Measurements from ENCODE around the gene EVI5.

- TF ChIP-seq REST (IDR thresholded peaks at IDR 0.05) (no peak), HDAC2 (IDR thresholded peaks at IDR 0.05) (no peak), ZSCAN20 (CRISPR knock-in tag; IDR thresholded peaks at IDR 0.05) (no peak), CTCF (IDR thresholded peaks at IDR 0.05) (no peak), MAFK (IDR thresholded peaks at IDR 0.05; ENCODE audit: partially characterized antibody) (no peak), EP300 (IDR thresholded peaks at IDR 0.05) (no peak), CBX2 (IDR thresholded peaks at IDR 0.05; ENCODE audit: borderline replicate concordance, low read depth) (no peak)
- TF ChIP-seq, protein P1, sequence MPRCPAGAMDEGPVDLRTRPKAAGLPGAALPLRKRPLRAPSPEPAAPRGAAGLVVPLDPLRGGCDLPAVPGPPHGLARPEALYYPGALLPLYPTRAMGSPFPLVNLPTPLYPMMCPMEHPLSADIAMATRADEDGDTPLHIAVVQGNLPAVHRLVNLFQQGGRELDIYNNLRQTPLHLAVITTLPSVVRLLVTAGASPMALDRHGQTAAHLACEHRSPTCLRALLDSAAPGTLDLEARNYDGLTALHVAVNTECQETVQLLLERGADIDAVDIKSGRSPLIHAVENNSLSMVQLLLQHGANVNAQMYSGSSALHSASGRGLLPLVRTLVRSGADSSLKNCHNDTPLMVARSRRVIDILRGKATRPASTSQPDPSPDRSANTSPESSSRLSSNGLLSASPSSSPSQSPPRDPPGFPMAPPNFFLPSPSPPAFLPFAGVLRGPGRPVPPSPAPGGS (IDR thresholded peaks at IDR 0.05), result no peak
Measured at GRCh38 chr1:92662048-92662447, 122.9 kb downstream of the EVI5 start.
